Measurements from ENCODE around the gene PDGFD. TPM values are rescaled to one million over a fixed set of nuclear protein-coding genes. Genes with fewer than 3 reads are reported as not detected.

The PDGFD gene
- total RNA-seq, 1 donor from 2014 or later = 9.0 TPM

GRCh38 chr11:104033561-104033960 is 130.4 kb downstream of the PDGFD start:
- DNase-seq (ENCODE audit: missing footprints) (no peak), ATAC-seq (peak; percentile 65)
- intact Hi-C loops (cut with DNase I) = loop anchor here (10.0 kb wide), 1 partner anchor 61 kb away; no protein-coding TSS in a partner anchor

DNA sequence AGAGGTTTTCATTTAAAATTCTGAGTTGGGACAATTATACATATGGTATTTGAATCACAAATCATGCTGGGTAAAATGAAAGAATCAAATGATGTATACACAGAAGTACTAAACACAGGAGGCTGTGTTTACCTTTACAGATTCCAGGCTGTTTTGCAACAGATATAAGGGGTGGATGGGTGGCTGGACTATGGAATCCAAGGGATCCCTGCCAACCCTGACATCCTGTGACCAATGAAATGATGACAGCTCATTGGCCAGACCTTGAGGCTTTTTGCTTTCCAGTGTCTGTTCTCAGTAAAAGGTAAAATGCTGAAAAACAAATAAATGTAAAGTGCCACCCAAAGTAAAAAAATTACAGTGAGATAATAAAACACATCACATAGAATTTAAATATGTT is 130.8 kb downstream of the PDGFD start:
- intact Hi-C loops (cut with DNase I) = loop anchor here (10.0 kb wide), 1 partner anchor 62 kb away; no protein-coding TSS in a partner anchor
- ATAC-seq = peak; percentile 62
- no peak for DNase-seq (ENCODE audit: missing footprints)

DNA sequence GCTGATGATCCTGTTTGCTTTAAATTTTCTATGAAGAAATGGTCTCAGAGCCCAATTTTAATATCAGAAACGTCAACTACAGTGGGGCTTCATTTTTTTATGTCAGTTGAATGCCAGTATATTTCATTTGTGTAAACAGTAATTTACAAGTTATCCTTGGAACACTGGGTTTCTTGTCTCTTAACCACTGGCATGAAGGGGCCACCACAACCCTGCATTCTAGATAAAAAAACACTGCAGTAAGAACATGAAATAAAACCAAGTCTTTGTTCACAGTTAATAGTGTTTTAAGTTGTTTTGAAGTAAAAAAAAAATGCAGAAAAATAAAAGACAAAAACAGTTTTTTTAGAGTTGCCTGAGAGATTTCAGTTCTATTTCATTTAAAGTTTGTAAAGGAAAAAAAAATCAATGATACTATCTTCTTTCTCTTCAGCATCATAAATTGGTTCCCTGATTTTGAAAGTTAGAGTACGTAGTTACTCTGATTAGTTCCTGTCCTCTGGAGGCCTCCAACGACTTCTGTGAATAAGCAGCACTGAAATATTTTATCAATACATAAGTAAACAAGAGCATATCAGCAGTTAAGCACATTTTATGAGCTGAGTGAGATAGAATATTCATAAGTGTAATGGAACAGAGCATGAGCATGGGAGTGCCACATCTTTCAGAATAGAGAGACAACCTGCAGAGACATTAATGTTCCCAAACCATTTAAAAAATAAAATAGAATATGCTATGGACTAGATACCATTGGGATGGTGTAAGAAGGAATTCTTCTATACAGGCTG is 135.3 kb downstream of the PDGFD start:
- DNase-seq (ENCODE audit: missing footprints) (no peak), ATAC-seq (no peak)
- intact Hi-C loops (cut with DNase I) = no loop called here

- intact Hi-C loops (cut with DNase I) = no loop called here
- no peak for ATAC-seq
- no peak for DNase-seq (ENCODE audit: missing footprints)
Observed at GRCh38 chr11:104024572-104024971, 139.4 kb downstream of the PDGFD start.

DNA sequence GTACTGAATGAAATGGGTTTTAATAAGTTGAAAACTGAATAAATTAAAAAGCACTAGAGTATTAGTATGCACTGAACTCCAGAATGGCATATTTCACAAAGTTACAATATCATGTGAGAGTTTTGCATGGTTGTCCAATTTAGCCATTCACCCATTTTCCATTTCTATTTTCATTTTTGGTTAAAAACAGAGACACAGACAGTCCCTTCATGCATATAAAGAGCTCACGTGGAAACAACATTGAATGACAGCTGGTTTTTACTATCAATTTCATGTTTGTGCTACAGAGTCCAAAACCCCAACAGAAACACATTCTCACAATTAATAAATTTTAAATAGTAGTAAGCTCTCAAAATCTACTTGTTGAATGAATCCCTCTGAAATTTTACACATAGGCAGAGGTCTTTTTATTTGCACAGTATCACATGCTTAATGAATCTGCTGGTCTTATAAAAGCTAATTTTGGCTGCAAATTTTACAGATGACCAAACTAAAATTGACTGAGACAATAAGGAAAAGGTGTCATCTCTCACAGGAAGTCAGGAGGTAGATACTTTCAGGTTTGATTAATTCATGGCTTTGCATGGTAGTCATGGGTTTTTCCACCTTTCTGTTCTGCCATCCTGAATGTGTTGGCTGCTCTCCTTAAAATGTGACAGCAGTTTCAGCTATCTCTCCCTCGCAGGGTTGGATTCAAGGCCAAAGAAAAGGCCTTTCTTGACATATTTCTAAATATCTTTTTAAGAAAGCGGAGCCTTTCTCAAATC is 148.1 kb downstream of the PDGFD start:
- DNase-seq (ENCODE audit: missing footprints) (no peak), ATAC-seq (no peak)
- intact Hi-C loops (cut with DNase I) = no loop called here

GRCh38 chr11:104011044-104011443 is 152.9 kb downstream of the PDGFD start:
- no peak for DNase-seq (ENCODE audit: missing footprints)
- intact Hi-C loops (cut with DNase I) = no loop called here
- no peak for ATAC-seq

DNA sequence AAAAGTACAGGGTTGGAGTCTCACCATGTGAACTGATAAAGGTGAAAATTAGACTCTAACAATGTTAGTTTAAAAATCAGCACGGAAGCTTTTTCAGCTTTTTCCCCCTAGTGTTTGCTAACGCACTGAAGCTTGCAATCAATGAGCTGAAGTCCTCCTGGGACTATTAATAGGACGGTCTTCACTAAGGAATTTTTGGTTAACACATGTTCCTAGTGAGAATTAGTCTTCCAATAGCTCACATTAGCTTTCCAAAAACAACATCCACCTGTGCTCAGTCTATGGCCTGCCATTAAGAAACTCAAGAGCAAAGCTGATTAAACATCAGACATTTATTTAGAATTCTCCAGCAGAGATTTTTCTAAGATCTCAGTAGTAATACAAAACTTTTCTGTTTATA is 154.2 kb downstream of the PDGFD start:
- ATAC-seq (no peak), DNase-seq (ENCODE audit: missing footprints) (no peak)
- intact Hi-C loops (cut with DNase I) = no loop called here

GRCh38 chr11:104005234-104005855 is 158.6 kb downstream of the PDGFD start:
- ATAC-seq = no peak
- intact Hi-C loops (cut with DNase I) = no loop called here
- DNase-seq (ENCODE audit: missing footprints) = no peak

GRCh38 chr11:104003491-104003890 is 160.5 kb downstream of the PDGFD start:
- no peak for DNase-seq (ENCODE audit: missing footprints)
- no peak for ATAC-seq
- intact Hi-C loops (cut with DNase I) = no loop called here

DNA sequence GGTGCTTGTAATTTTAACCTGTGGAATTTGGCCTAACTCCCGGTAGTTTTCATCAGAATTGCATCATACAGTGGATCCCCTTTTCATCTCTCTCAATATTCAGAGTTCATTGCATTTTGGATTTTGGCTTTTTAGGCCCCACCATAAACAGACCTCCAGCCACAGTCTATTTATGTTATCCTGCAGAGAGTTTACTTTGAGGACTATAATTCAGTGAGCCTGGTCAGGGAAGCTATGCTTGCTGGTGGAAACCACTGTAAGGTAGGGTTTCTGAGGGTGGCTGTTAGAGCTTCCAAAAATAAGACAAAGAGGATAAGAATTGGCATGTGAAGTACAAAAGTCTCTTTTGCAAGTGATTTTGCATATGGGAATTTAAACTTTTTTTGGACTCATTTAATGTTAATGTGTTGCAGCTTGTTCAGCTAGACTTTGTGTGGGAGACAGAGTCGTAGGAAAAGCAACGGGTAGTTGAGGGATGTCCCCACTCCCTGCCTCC is 162.3 kb downstream of the PDGFD start:
- ATAC-seq = no peak
- intact Hi-C loops (cut with DNase I) = no loop called here
- no peak for DNase-seq (ENCODE audit: missing footprints)

GRCh38 chr11:104000798-104001197 is 163.1 kb downstream of the PDGFD start:
- ATAC-seq (no peak), DNase-seq (ENCODE audit: missing footprints) (no peak)
- intact Hi-C loops (cut with DNase I) = no loop called here

GRCh38 chr11:103998826-103999508 is 165.0 kb downstream of the PDGFD start:
- ATAC-seq (no peak), DNase-seq (ENCODE audit: missing footprints) (no peak)
- intact Hi-C loops (cut with DNase I) = no loop called here

- intact Hi-C loops (cut with DNase I) = no loop called here
- ATAC-seq (no peak), DNase-seq (ENCODE audit: missing footprints) (no peak)
Observed at GRCh38 chr11:103997082-103997481, 166.9 kb downstream of the PDGFD start.

GRCh38 chr11:103995896-103996295 is 168.1 kb downstream of the PDGFD start:
- no peak for ATAC-seq
- no peak for DNase-seq (ENCODE audit: missing footprints)
- intact Hi-C loops (cut with DNase I) = no loop called here

DNA sequence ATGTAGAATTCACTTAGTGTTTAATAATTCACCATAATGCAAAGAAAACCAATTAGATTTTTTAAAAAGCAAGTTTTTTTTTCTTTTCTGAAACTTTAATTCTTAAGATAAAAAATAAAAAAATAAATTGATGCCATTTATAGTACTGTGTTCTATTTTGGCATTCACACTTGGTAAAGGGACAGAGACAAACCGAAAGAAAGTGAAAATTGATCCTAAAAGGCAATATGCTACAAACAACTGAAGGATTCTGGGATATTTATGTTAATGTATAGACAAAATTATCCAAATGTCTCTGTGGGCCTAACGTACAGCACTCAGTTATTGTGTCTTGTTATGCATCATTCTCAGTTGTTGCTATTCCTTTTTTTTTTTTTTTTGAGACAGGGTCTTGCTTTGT is 169.4 kb downstream of the PDGFD start:
- intact Hi-C loops (cut with DNase I) = no loop called here
- ATAC-seq (no peak), DNase-seq (ENCODE audit: missing footprints) (no peak)

DNA sequence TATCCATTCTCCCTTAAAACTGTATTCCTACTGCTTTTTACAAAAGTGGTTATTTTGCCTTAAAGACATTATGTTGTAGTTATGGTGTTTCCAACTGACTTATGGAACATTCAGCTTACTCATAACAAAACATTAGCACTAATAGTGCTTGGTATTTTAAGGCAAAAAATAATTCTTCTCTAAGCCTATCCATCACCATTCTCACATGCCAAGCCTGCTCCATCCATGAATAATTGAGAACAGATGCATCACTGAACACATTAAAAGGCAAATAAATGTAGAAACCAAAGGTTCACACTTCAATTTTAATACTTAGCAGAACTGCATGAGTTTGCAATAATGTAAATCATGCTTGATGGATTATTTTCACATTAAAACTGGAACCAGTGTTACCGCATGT is 169.9 kb downstream of the PDGFD start:
- no peak for ATAC-seq
- intact Hi-C loops (cut with DNase I) = no loop called here
- DNase-seq (ENCODE audit: missing footprints) = no peak

- ATAC-seq (no peak), DNase-seq (ENCODE audit: missing footprints) (no peak)
- intact Hi-C loops (cut with DNase I) = no loop called here
Observed at GRCh38 chr11:103993507-103993906, 170.4 kb downstream of the PDGFD start.

GRCh38 chr11:103988595-103988969 is 175.4 kb downstream of the PDGFD start:
- no peak for DNase-seq (ENCODE audit: missing footprints)
- no peak for ATAC-seq
- intact Hi-C loops (cut with DNase I) = no loop called here
